Liver (tissue), 9 donors: ENCODE measurements around the gene FARP1. TPM values are rescaled to one million over a fixed set of nuclear protein-coding genes. Genes with fewer than 3 reads are reported as not detected.

ENCODE experiments used
- DNase-seq: peaks from one replicate; pipeline ENCODE4 v3.0.0-alpha.2; 2017; ENCODE audit warnings: low spot score
- H3K27ac ChIP-seq, 2 donors: one replicate each; pipeline ENCODE4 v1.7.0; 2013; ENCODE audit warnings: inconsistent platforms in 2 of 2, low read length in 2 of 2, control low read depth in 1 of 2, low read depth in 1 of 2, mild to moderate bottlenecking in 1 of 2
- H3K27me3 ChIP-seq, 4 donors: one replicate each; pipeline versions ENCODE4 v1.6.1 to v1.7.0; 2013; ENCODE audit warnings: low read length in 3 of 4, inconsistent platforms in 1 of 4, mild to moderate bottlenecking in 1 of 4, moderate library complexity in 1 of 4; ENCODE audit not compliant: control insufficient read depth in 4 of 4, insufficient read depth in 4 of 4
- H3K36me3 ChIP-seq, 4 donors: one replicate each; pipeline versions ENCODE4 v1.6.1 to v1.7.0; 2013; ENCODE audit warnings: low read length in 3 of 4, mild to moderate bottlenecking in 3 of 4, low read depth in 1 of 4, moderate library complexity in 1 of 4; ENCODE audit not compliant: control insufficient read depth in 4 of 4, insufficient read depth in 3 of 4
- H3K4me1 ChIP-seq, 4 donors: one replicate each; pipeline versions ENCODE4 v1.6.1 to v1.7.0; 2013; ENCODE audit warnings: low read length in 3 of 4, mild to moderate bottlenecking in 3 of 4, moderate library complexity in 1 of 4; ENCODE audit not compliant: control insufficient read depth in 4 of 4, insufficient read depth in 4 of 4
- H3K4me3 ChIP-seq, 3 donors: one replicate each; pipeline versions ENCODE4 v1.6.1 to v1.7.0; 2013; ENCODE audit warnings: low read length in 3 of 3, control low read depth in 1 of 3, low read depth in 1 of 3, mild to moderate bottlenecking in 1 of 3
- H3K9ac ChIP-seq, 2 donors: one replicate each; pipeline ENCODE4 v1.7.0; 2013; ENCODE audit warnings: low read length in 2 of 2, mild to moderate bottlenecking in 2 of 2, moderate library complexity in 2 of 2, control low read depth in 1 of 2, low read depth in 1 of 2
- H3K9me3 ChIP-seq, 4 donors: one replicate each; pipeline versions ENCODE4 v1.6.1 to v1.7.0; 2013; ENCODE audit warnings: low read length in 3 of 4; ENCODE audit not compliant: control insufficient read depth in 4 of 4
- HNF4A ChIP-seq, 2 donors: conservative IDR thresholded peaks; 2 replicates each; pipeline ENCODE4 v1.6.1; 2016; ENCODE audit warnings: antibody characterized with exemption in 2 of 2, mild to moderate bottlenecking in 2 of 2
- HNF4G ChIP-seq: IDR thresholded peaks from 2 replicates; pipeline ENCODE4 v1.6.1; 2016; ENCODE audit warnings: antibody characterized with exemption
- MAX ChIP-seq: IDR thresholded peaks from 2 replicates; pipeline ENCODE4 v1.6.1; 2016; ENCODE audit warnings: antibody characterized with exemption
- RAD21 ChIP-seq, 2 donors: IDR thresholded peaks; 2 replicates each; pipeline ENCODE4 v1.6.1; 2016; ENCODE audit warnings: antibody characterized with exemption in 2 of 2, mild to moderate bottlenecking in 2 of 2
- RXRA ChIP-seq, 2 donors: IDR thresholded peaks; 2 replicates each; pipeline ENCODE4 v1.6.1; 2017 to 2018; ENCODE audit warnings: antibody characterized with exemption in 2 of 2, mild to moderate bottlenecking in 1 of 2
- YY1 ChIP-seq: IDR thresholded peaks from 2 replicates; pipeline ENCODE4 v1.6.1; 2016; ENCODE audit warnings: antibody characterized with exemption, mild to moderate bottlenecking
- ZBTB33 ChIP-seq: IDR thresholded peaks from 2 replicates; pipeline ENCODE4 v1.6.1; 2016; ENCODE audit warnings: antibody characterized with exemption
- WGBS: extraction: QIAGEN DNeasy Blood & Tissue Kit; methylation state at CpG from one replicate; pipeline ENCODE4 v1.1.7; 2013; 5-methylcytosine and 5-hydroxymethylcytosine counted together
- polyA plus RNA-seq, 2 donors: library from polyadenylated mRNA; stranded (reverse) in 1 of 2; unstranded in 1 of 2; fragments of 200-250 nt in 1 of 2; fragments of >200 nt in 1 of 2; fragmentation: Nextera tagmentation in 1 of 2; extraction: Ambion mirVana in 1 of 2; gene quantifications; one replicate each; pipeline versions ENCODE4 v1.2.1 to v1.2.3, GENCODE V29; 2013 to 2015
- total RNA-seq, 2 donors: library from RNA; depleted of rRNA; stranded (reverse); fragments of >200 nt; gene quantifications; one replicate each; pipeline ENCODE4 v1.2.3, GENCODE V29; 2014
- TF ChIP-seq, protein P1 (sequence below): IDR thresholded peaks from 2 replicates; pipeline ENCODE4 v1.6.1; 2016; ENCODE audit warnings: antibody characterized with exemption, mild to moderate bottlenecking
- donor health status: healthy.
- donor health status: healthy.
- donor health status: healthy.
- donor health status: healthy.
- donor health status: healthy.

Gene FARP1
- total and polyA plus RNA-seq, 4 donors: 28.4 to 62.6 (median 39.8) TPM

DNA sequence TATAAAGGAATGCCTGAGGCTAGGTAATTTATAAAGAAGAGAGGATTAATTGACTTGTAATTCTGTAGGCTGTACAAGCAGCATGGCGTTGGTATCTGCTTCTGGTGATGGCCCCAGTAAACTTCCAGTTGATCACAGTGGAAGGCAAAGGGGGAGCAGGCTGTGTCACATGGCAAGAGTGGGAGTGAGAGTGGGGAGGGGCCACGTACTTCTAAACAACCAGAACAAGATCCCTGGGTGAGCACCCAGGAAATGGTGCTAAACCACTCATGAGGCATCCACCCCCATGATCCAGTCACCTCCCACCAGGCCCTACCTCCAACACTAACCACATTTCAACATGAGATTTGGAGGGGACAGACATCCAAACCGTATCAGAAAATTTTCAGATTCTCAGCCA lies 37.2 kb downstream of the FARP1 start:
- H3K27ac ChIP-seq: no peak overlapping the region
- H3K4me1 ChIP-seq: peaks cover 2 to 15% (median 5%) of the 10 kb centered on the region in 4 donors
- no peak overlapping the region for H3K9ac ChIP-seq
- TF ChIP-seq, protein P1, sequence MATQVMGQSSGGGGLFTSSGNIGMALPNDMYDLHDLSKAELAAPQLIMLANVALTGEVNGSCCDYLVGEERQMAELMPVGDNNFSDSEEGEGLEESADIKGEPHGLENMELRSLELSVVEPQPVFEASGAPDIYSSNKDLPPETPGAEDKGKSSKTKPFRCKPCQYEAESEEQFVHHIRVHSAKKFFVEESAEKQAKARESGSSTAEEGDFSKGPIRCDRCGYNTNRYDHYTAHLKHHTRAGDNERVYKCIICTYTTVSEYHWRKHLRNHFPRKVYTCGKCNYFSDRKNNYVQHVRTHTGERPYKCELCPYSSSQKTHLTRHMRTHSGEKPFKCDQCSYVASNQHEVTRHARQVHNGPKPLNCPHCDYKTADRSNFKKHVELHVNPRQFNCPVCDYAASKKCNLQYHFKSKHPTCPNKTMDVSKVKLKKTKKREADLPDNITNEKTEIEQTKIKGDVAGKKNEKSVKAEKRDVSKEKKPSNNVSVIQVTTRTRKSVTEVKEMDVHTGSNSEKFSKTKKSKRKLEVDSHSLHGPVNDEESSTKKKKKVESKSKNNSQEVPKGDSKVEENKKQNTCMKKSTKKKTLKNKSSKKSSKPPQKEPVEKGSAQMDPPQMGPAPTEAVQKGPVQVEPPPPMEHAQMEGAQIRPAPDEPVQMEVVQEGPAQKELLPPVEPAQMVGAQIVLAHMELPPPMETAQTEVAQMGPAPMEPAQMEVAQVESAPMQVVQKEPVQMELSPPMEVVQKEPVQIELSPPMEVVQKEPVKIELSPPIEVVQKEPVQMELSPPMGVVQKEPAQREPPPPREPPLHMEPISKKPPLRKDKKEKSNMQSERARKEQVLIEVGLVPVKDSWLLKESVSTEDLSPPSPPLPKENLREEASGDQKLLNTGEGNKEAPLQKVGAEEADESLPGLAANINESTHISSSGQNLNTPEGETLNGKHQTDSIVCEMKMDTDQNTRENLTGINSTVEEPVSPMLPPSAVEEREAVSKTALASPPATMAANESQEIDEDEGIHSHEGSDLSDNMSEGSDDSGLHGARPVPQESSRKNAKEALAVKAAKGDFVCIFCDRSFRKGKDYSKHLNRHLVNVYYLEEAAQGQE: no peak
- TF ChIP-seq ZBTB33: no peak
- H3K9me3 ChIP-seq: no peaks in the 10 kb centered on the region
- no peak for DNase-seq
- WGBS: 83% methylated on average over 3 of the region's 3 CpGs
- H3K4me3 ChIP-seq: no peak overlapping the region
- peaks cover 0 to 8% (median 1%) of the 10 kb centered on the region in 4 donors for H3K36me3 ChIP-seq
- H3K27me3 ChIP-seq: no peaks in the 10 kb centered on the region

GRCh38 chr13:98181111-98181815 lies 38.4 kb downstream of the FARP1 start:
- Histone ChIP-seq H3K27me3 (no peaks in the 10 kb centered on the region), H3K4me3 (no peak overlapping the region), H3K9me3 (no peaks in the 10 kb centered on the region), H3K27ac (no peak overlapping the region), H3K36me3 (peaks cover 0 to 8% (median 1%) of the 10 kb centered on the region in 4 donors), H3K9ac (no peak overlapping the region), H3K4me1 (peaks cover 2 to 11% (median 5%) of the 10 kb centered on the region in 4 donors)
- DNase-seq: no peak
- 84% methylated on average over 7 of the region's 7 CpGs for WGBS
- TF ChIP-seq RXRA (IDR thresholded peaks at IDR 0.05) (no peak), RAD21 (IDR thresholded peaks at IDR 0.05) (no peak)

DNA sequence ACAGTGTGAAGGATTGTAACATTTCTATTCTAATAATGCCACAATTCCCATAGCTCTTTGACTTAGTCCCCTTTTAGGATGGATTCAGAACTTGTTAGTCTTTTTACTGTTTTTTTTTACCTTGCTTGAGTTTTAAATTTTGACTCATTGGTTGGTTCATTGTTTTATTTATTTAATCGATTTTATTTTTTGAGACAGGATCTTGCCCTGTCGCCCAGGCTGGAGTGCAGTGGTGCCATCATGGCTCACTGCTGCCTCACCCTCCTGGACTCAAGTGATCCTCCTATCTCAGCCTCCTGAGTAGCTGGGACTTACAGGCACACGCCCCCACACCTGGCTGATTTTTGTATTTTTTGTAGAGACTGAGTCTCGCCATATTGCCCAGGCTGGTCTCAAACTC lies 39.3 kb downstream of the FARP1 start:
- TF ChIP-seq RXRA (IDR thresholded peaks at IDR 0.05): peak; percentile 19 to 24
- peak; percentile 48 for TF ChIP-seq YY1
- no peak for TF ChIP-seq MAX
- peak; percentile 55 to 57 for TF ChIP-seq HNF4A (conservative IDR thresholded peaks at IDR 0.05)
- TF ChIP-seq RAD21 (IDR thresholded peaks at IDR 0.05): peak in 1 of 2 donors; percentile 9
- no peak for TF ChIP-seq HNF4G
- DNase-seq: no peak
- H3K27ac ChIP-seq: peak overlapping the region; percentile 42 to 48

More for the DNA sequence above, 39.3 kb downstream of the FARP1 start:
- WGBS: 71% methylated on average over 4 of the region's 4 CpGs
- Histone ChIP-seq H3K4me1 (peaks cover 4 to 14% (median 6%) of the 10 kb centered on the region in 4 donors), H3K4me3 (no peak overlapping the region), H3K27me3 (no peaks in the 10 kb centered on the region), H3K36me3 (peaks cover 0 to under 1% (median 0%) of the 10 kb centered on the region in 4 donors), H3K9me3 (no peaks in the 10 kb centered on the region), H3K9ac (no peak overlapping the region)
